ENCODE measurements around the gene SCARB1.

Gene SCARB1

DNA sequence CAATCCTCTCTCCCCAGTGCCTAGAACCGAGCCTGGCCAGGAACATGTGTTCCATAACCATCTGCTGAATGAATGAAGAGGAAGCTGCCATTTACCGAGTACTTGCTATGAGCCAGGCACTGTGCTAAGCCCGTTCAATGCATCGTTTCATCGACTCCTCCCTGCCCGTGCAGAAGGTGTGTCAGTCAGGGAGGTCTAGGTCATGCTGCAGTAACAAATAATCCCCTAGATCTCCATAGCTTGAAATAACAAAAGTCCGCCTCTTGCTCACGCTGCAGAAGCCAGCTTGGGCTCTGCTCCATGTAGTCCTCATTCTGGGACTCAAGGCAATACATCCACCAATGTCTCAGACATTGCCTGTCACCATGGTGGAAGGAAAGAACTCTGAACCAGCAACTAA, 101.3 kb downstream of the SCARB1 start:
- no peak for DNase-seq (ENCODE audit: low read depth in 2 of 2)

DNA sequence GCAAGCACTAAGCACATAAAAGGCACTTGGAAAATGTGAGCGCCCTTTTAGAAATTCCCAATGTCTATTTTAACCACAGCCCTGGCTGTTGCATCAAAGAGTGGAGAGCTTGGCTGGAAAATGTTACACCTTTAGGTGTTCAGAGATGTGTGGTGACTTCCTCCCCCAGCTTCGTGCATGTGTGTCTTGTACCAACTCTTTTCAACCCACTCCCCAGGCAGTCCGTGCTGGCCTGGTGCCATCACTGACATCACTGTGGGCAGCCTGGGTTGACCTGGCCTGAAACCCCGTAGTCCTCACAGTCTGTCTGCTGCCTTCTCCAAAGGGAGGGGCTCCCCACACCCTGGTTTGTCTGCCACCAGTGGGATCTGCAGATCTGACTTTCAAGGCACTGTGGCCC, 101.8 kb downstream of the SCARB1 start:
- no peak for DNase-seq (ENCODE audit: low read depth in 2 of 2)

DNA sequence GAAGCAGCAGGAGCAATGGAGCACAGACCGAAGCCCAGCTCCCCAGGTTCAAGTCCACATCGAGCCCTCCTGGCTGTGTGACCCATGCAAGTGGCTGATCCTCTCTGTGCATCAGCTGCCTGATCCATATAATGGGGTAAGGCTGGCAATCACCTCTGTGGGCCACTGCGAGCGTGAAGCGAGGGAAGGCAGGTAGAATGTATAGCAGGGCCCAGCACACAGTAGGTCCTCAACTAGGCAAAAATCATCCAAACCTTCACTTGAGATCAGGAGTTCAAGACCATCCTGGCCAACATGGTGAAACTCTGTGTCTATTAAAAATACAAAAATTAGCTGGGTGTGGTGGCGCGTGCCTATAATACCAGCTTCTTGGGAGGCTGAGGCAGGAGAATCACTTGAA, 102.6 kb downstream of the SCARB1 start:
- no peak for DNase-seq (ENCODE audit: low read depth in 2 of 2)

DNA sequence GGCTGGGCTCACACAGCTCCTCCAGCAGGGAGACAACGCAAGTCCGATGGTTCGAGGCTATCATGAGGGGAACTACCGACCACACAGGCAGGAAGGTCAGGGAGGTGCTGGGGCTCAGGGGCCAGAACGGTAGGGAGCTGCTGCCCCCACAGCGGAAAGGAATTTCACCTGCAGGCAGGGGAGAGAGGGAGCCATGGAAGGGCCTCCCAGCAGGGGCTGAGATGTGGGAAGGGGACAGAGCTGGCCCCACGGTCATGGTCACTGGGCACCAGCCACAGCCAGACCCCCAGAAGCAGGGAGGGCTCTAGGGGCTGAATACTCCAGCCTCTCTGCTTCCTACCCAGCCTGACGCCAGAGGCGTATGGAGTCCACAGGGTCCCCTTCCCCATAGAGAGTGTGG, 103.1 kb downstream of the SCARB1 start:
- DNase-seq (ENCODE audit: low read depth in 2 of 2) = no peak

DNA sequence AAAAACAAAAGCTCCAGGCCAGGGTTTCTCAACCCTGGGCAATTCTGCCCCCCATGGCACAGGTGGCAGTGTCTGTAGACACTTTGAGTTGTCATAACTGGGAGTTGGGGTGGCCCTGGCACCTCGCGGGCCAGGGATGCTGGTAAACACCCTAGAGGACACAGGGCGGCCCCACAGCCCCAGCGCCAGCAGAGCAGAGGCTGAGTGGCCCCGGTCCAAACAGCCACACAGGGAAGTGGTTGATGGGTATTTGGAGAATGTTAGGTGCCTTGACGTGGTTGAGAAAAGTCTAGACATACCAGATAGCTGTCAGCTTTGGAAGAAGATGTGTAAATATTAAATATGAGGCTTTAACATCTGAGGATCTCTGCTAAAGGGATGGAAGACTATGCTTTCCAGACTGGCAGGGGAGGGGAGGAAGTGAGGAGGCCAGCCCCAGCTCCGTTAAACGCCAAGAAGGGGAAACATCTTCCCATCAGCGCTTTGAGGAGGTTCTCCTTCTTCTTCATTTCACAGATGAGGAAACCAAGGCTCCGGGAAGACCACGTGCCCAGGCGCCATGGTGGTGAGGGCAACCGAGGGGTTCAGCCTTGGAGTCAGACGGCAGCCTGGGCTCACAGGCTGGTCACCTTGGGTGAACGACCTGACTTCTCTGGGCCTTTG, 103.7 kb downstream of the SCARB1 start:
- DNase-seq (ENCODE audit: low read depth in 2 of 2) = no peak

DNA sequence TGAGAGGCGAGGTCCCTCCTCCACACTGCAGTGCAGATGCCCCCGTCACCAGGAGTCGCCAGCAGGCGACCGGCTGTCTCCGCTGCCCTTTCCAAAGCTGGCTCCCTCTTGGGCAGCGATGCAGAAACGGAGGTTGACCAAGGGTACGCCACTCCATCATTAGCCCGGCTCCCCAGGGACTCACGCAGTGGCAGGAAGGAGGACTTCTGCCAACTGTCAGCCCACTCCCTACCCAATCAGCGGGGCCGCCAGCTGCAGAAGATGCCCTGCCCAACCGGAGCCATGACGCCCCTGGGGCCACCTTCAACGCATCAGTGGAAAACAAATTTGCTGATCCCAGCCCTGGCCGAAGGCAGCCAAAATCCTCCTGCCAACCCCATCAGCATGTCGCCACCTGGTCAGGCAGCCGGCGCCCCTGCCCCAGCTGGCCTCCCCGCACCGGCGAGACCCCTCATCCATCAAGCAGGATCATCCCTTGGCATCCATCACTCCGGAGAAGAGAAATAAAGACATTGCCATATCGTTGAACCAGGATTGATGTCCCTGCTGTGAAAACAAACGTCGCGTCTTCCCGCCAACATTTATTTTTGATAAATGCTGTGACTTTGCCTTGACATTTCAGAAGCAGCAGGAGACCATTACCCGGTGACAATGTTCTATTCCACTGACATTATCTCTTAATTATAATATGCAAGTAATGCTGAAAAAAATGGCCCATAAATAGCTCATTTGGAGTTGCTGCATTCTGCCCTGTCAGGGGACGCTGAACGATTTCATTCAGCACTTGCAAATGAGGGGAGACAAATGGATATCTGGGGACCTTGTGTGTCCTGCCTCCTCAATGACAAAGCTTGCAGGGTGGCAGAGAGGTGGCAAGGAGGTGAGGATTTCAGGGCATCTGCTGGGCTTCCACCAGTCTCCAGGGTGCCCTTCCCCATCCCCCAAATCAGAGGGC, 105.1 kb downstream of the SCARB1 start:
- no peak for DNase-seq (ENCODE audit: low read depth in 2 of 2)

DNA sequence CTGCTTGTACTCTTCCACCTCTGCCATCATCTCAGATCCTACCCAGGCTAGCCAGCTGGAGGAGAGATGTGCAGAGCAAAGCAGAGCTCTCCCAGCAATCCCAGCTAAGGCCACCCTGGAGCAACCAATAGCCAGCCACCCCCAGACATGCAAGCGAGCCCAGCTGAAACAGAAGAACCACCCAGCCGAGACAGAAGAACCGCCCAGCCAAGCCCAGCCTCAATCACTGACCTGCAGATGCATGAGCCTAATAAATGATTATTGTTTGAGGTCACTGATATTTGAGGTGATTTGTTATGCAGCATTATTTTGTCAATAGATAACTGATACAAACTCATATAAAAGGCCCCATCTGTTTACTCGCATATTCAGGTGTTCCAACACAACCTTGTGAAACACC, 106.3 kb downstream of the SCARB1 start:
- DNase-seq (ENCODE audit: low read depth in 2 of 2) = no peak

DNA sequence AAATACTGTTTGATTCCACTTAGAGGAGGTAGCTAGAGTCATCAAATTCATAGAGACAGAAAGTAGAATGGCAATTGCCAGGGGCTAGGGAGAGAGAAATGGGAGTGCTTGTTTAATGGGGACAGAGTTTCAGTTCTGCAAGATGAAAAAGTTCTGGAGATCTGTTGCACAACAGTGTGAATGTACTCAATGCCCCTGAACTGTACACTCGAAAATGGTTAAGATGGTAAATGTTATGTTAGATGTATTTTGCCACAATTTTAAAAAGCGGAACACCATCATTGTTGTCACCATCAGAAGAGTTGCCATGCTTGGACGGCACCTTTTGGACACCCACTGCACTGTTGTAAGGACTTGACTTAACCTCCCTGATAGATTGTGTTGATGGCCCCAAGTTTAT, 106.9 kb downstream of the SCARB1 start:
- DNase-seq (ENCODE audit: low read depth in 2 of 2) = no peak

DNA sequence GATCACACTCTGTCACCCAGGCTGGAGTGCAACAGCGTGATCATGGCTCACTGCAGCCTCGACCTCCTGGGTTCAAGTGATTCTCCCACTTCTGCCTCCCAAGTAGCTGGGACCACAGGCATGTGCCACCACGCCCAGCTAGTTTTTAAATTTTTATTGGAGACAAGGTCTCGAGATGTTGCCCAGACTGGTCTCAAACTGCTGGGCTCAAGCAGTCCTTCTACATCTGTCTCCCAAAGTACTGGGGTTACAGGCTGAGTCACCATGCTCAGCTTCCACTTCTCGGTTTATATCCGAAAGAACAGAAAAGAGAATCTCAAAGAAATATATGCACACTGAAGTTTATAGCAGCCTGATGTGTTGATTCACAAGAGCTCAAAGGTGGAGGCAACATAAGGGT, 107.5 kb downstream of the SCARB1 start:
- DNase-seq (ENCODE audit: low read depth in 2 of 2) = no peak

DNA sequence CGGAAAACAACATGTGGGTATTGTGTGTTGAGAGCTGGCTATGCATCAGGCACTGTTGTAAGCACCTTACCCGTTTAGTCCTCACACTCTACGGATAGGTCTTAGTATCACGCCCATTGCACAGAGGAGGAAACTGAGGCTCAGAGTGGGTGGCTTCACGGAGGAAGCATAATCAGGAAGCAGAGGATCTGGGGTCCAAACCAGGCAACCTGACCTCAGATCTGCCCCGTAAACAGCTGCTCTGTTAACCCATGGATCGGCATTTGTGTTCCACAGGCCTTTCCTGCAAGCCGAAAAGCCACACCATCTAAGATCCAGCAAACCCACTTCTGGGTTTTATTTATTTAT, 107.9 kb downstream of the SCARB1 start:
- no peak for DNase-seq (ENCODE audit: low read depth in 2 of 2)

DNA sequence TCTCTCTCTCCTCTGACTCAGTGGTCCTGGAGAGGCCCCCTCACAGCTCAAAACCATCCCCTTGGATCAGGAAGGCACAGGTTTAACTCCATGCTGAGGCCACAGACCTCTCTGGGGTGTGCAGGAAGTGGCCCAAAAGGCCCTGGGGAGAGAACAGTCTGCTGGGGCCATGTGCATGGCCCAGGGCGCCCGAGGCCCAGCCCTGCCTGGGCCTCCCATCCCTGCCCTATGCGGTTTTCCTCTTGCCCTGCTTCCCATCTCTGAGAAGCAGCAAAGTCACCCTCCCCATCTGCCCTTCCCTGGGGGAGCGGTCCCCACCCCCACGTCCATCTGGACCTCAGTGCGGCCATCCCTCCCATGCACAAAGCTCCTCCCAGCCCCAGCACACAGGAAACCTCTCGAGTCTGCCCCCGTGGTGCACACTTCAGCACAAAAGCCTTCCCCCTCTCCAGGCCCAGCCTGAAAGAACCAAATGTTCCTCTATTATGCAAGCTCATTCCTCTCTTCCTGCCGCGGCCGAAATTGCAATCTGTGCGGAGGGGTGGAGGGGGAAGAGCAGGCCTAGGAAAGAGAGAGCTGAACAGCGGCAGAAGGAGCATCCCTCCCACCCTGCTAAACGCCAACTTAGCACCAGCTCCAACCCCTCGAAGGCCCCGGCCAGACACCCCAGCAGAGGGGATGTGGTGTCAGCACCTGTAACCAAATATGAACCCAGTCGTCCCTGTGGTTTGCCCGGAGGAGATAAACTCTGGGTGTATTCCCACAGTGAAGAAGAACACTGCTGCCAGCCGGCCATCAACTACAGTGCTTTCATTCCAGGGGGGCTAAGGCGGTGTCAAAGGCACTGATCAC, 108.5 kb downstream of the SCARB1 start:
- no peak for DNase-seq (ENCODE audit: low read depth in 2 of 2)

DNA sequence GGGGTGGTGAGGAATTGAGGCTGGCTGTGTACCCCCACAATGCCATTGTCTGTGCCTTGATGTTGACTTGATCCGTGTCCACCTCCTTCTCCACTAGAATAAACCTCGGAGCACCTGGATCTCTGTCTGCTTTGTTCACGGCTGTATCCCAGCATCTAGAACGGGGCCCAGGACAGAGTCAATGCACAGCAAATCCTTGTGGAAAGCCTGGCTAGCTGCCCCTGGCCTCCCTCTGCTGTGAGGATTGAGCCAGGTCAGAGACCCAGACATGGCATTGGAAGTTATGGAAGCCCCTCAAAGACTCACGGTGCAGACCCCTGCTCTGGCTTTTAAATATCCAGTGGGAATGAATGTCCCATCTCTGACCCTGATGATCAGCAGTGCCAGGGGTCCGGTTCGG, 109.2 kb downstream of the SCARB1 start:
- DNase-seq (ENCODE audit: low read depth in 2 of 2) = no peak

DNA sequence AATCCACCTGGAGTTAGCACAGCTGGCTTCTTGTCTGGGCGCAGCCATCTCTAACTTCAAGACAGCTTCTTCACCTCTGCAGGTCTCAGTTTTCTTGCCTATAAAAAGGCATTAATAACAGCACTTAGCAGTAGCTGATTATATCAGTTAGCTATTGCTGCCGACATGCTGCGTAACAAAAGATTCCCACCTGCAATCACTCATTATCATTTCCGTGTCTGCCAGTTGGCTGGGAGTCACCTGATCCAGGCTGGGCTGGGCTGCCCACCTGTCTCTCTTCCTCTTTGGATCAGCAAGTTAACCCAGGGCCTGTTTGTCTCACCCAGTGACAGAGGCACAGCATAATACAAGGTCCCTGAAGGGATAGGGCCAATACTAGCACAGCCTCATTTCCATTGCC, 109.7 kb downstream of the SCARB1 start:
- no peak for DNase-seq (ENCODE audit: low read depth in 2 of 2)

DNA sequence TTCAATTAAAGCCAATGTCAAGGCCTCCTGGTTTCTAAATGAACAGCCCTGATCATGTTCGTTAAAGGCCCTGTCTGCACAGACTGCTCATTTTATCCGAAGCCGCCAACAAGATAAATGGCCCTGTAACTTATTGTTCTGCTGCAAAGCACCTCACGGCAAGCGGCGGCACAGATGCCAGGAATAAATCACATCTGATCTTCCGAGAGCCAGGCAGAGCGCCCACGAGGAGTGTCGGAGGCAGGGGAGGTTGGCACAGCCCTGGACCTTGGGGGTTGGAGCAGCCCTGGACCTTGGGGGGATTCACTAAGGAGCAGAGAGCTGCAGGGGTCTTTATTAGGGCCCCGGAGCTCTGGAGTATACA, 110.5 kb downstream of the SCARB1 start:
- DNase-seq (ENCODE audit: low read depth in 2 of 2) = no peak

DNA sequence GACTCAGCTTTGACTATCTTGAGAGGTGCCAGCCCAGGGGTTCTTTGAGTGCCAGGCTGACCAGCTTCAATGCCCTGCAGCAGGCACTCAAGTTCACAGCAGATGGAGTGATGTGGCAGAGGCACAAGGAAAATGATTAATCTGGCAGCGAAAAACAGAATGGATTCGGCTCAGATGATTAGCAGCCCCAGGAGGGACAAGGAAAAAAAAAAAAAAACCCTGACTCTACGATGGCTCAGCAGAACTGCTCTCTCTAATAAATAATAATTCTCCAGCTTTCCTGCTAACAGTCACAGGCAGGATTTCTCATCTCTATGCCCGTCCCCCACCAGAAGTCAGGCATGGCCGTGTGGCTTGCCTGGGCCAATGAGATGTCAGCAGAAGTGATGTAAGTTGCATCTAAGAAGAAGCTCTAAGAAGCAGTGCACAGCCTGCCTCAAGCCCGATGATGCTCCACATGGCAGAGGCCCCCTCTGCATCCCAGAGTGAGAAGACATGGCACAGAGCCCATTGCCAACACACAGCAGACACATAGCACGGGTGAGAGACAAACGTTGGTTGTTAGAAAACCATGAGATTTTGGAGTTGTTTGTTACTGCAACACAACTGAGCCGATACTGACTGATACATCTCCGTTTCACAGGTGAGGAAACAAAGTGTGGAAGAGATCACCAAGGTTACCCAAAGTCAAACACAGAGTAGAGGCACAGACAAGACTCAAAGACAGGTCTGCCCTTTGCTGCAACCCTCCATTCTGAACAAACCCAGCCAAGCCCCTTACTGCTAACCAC, 111.0 kb downstream of the SCARB1 start:
- no peak for DNase-seq (ENCODE audit: low read depth in 2 of 2)

DNA sequence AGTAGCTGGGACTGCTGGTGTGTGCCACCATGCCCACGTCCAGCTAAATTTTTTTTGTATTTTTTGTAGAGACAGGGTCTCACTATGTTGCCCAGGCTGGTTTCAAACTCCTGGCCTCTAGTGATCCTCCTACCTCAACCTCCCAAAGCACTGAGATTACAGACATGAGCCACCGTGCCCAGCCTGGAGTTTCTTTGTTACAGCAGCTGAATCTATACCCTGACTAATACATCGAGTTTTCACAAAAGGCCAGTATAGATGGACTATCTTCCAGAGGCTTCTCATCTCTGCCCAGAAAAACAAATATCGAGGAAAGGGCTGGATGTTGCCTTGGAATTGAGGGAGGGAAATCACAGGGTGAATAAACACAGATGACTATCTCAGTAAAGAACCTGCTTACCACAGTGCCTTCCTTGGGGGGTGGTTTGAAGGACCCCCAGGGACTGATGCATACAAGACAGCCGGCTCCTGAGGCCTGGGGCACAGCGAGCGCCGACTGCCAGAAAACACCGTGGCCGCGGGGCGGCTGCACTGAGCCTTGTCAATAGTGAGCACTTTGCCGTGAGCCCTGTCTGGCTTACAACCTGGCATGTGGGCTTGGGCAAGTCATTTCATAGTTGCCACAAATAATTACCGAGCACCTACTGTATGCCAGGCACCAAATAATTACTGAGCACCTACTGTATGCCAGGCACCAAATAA, 111.9 kb downstream of the SCARB1 start:
- DNase-seq (ENCODE audit: low read depth in 2 of 2) = no peak

DNA sequence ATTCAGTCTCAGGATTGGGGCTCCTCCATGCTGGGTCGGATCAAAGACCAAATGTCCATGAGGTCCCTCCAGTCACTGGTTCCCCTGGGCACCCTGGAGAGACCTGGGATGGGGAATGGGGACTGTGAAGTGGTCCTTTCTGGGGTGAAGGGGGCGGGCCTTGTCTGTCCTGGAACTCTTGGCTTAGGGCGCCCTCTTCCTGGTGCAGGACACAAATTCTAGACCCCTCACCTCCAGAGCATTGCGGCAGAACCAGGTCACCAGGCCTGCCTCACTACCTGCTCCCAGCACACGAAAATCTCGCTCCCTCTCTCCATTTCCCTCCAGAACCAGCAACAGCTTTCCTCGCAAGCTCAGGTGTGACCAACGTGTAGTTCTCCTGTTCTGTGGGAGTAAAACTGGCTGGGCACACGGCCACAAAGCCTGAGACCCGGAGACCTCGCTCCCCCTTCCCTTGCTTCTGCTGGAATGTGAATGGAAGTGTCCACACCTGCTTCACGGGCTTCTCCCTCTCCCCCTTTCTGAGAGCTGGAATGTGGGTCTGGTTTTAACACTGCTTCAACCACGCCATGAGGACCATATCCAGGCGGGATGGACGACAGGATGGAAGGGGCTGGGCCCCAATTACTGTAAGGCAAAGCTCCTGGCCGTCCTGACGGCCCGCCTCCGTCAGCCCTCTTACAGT, 112.7 kb downstream of the SCARB1 start:
- DNase-seq (ENCODE audit: low read depth in 2 of 2) = no peak

DNA sequence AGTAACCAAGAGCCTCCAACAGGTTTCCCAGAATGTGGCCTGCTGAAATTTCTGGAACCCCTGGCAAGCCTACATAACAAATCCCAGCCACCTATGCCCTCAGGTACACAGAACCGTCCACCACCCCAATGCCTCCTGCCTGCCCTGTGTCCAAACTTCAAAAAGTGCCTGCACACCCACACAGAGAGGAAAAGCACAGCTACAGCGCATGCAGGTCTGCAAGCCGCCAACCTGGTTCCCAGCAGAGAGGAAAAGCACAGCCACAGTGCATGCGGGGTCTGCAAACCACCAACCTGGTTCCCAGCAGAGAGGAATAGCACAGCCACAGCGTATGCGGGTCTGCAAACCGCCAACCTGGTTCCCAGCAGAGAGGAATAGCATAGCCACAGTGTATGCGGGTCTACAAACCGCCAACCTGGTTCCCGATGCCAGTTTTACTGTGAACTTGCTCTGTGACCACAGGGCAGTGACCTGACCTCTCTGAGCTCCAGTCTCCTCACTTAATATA, 113.5 kb downstream of the SCARB1 start:
- no peak for DNase-seq (ENCODE audit: low read depth in 2 of 2)

DNA sequence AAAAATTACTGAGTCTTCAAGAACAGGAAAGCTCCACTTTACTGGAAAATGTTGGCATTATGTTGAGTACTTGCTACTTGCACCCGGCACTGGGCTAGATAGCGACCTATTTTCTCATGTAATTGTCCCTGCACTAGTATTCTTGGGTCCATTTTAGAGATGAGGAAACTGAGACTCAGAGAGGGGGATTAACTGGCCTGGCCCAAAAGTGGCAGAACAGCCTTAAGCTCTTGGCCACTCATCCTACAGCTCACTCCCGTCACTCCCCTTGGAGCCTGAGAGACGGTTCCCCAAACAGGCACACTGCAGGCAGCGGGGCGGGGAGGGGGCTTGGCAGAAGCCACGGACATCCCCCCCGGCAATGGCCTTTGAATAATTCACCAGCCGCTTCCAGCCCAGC, 113.9 kb downstream of the SCARB1 start:
- no peak for DNase-seq (ENCODE audit: low read depth in 2 of 2)

DNA sequence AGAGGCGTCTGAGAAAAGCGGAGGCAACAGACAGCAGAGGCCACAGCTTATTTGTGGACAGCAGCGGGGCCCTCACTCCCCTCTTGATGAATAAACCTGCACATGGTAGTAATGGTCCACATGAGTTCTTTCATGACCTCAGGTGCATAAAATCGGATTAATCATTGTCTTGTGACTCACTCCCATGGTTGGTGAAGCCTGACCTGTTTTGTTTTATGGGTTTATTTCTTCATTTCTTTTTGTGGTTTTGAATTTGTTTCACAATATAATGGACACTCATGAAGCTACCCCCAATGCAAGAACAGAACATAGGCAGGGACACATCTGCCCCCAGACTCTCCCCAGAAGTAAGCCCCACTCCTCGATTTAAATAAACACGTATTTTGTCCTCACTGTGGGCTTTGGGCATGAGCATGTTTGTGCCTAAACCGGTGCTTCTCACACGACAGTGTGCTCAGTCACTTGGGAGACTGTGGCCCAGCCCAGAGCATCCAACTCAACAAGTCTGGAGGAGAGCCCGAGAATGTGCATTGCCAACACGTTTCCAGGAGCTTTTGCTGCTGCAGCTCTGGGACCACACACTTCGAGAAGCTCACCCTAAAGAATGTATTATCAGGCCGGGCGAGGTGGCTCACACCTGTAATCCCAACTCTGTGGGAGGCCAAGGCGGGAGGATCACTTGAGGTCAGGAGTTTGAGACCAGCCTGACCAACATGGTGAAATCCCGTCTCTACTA, 116.1 kb downstream of the SCARB1 start:
- no peak for DNase-seq (ENCODE audit: low read depth in 2 of 2)
